C4-2B (cell line): Measurements from ENCODE around the gene JAK2.

ENCODE experiments used
- ZFX ChIP-seq: fragments of 450-650 bp; IDR thresholded peaks from 2 replicates; pipeline ENCODE4 v1.6.1; 2017
- TF ChIP-seq, protein P1 (sequence below): fragments of 450-650 bp; conservative IDR thresholded peaks from 2 replicates; pipeline ENCODE4 v1.5.1; 2017; ENCODE audit warnings: mild to moderate bottlenecking

DNA sequence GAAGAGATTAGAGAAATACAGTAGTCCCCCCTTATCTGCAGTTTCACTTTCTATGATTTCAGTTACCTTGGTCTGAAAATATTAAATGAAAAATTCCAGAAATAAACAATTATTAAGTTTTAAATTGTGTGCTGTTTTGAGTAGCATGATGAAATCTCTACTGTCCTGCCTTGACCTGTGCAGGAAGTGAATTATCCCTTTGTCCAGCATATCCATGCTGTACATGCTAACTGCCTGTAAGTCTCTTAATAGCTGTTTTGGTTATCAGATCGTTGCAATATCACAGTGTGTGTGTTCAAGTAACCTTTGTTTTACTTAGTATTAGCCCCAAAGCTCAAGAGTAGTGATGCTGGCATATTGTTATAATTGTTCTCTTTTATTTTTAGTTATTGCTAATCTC is 11.2 kb upstream of the JAK2 start:
- TF ChIP-seq, protein P1, sequence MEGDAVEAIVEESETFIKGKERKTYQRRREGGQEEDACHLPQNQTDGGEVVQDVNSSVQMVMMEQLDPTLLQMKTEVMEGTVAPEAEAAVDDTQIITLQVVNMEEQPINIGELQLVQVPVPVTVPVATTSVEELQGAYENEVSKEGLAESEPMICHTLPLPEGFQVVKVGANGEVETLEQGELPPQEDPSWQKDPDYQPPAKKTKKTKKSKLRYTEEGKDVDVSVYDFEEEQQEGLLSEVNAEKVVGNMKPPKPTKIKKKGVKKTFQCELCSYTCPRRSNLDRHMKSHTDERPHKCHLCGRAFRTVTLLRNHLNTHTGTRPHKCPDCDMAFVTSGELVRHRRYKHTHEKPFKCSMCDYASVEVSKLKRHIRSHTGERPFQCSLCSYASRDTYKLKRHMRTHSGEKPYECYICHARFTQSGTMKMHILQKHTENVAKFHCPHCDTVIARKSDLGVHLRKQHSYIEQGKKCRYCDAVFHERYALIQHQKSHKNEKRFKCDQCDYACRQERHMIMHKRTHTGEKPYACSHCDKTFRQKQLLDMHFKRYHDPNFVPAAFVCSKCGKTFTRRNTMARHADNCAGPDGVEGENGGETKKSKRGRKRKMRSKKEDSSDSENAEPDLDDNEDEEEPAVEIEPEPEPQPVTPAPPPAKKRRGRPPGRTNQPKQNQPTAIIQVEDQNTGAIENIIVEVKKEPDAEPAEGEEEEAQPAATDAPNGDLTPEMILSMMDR = no peak
- no peak for TF ChIP-seq ZFX
